Ovary (tissue), 3 donors: ENCODE results near the gene VAV2.

ENCODE experiments used
- POLR2A ChIP-seq: fragments of 450-650 bp; IDR thresholded peaks from one replicate; pipeline ENCODE4 v1.6.1; 2017; ENCODE audit warnings: antibody characterized with exemption, mild to moderate bottlenecking, moderate library complexity
- TF ChIP-seq, protein P1 (sequence below), 3 donors: fragments of 450-650 bp in 2 of 3; fragments of 200-600 bp in 1 of 3; IDR thresholded peaks; one replicate each; pipeline versions ENCODE4 v1.5.1 to v1.8.0; 2016 to 2022; ENCODE audit warnings: antibody characterized with exemption in 3 of 3, mild to moderate bottlenecking in 1 of 3
- donor health status: DM: no; HTN: no; CAD: no.

- no peak for TF ChIP-seq POLR2A
- TF ChIP-seq, protein P1, sequence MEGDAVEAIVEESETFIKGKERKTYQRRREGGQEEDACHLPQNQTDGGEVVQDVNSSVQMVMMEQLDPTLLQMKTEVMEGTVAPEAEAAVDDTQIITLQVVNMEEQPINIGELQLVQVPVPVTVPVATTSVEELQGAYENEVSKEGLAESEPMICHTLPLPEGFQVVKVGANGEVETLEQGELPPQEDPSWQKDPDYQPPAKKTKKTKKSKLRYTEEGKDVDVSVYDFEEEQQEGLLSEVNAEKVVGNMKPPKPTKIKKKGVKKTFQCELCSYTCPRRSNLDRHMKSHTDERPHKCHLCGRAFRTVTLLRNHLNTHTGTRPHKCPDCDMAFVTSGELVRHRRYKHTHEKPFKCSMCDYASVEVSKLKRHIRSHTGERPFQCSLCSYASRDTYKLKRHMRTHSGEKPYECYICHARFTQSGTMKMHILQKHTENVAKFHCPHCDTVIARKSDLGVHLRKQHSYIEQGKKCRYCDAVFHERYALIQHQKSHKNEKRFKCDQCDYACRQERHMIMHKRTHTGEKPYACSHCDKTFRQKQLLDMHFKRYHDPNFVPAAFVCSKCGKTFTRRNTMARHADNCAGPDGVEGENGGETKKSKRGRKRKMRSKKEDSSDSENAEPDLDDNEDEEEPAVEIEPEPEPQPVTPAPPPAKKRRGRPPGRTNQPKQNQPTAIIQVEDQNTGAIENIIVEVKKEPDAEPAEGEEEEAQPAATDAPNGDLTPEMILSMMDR (IDR thresholded peaks at IDR 0.05) = no peak
Observed at GRCh38 chr9:133890583-133890982, 101.5 kb downstream of the VAV2 start.
